HG03342 (cell line): Measurements from ENCODE around the gene CTNND2.
"Not testable (repeated sequence)": the region's sequence is repeated elsewhere in the genome, so short reads cannot be mapped to it uniquely, and the experiment has no call there.

ENCODE experiments used
- ATAC-seq: cut with Tn5 transposase; IDR thresholded peaks from one replicate; pipeline ENCODE4 v1.9.1; 2021; ENCODE audit warnings: mild to moderate bottlenecking, moderate library complexity; ENCODE audit not compliant: unreplicated experiment

CTNND2 gene

GRCh38 chr5:11878814-11879213 is 25.4 kb downstream of the CTNND2 start:
- no peak for ATAC-seq

- ATAC-seq, result no peak
Observed at GRCh38 chr5:11873587-11873986, 30.7 kb downstream of the CTNND2 start.

- no peak for ATAC-seq
Observed at GRCh38 chr5:11869203-11869602, 35.0 kb downstream of the CTNND2 start.

- ATAC-seq, result no peak
Observed at GRCh38 chr5:11863911-11864310, 40.3 kb downstream of the CTNND2 start.

- ATAC-seq, result no peak
Observed at GRCh38 chr5:11857391-11857790, 46.9 kb downstream of the CTNND2 start.

GRCh38 chr5:11854936-11855335 is 49.3 kb downstream of the CTNND2 start:
- ATAC-seq, result no peak

GRCh38 chr5:11853796-11854195 is 50.5 kb downstream of the CTNND2 start:
- no peak for ATAC-seq

- ATAC-seq, result no peak
Observed at GRCh38 chr5:11853140-11853539, 51.1 kb downstream of the CTNND2 start.

GRCh38 chr5:11852717-11853087 is 51.5 kb downstream of the CTNND2 start:
- ATAC-seq, result no peak

GRCh38 chr5:11851965-11852716 is 52.1 kb downstream of the CTNND2 start:
- ATAC-seq, result no peak

GRCh38 chr5:11851416-11851815 is 52.8 kb downstream of the CTNND2 start:
- ATAC-seq, result no peak

- ATAC-seq, result not testable (repeated sequence)
Observed at GRCh38 chr5:11828566-11828965, 75.7 kb downstream of the CTNND2 start.

- ATAC-seq, result no peak
Observed at GRCh38 chr5:11822598-11822997, 81.6 kb downstream of the CTNND2 start.

GRCh38 chr5:11815916-11816315 is 88.3 kb downstream of the CTNND2 start:
- ATAC-seq, result no peak

GRCh38 chr5:11815481-11815880 is 88.8 kb downstream of the CTNND2 start:
- ATAC-seq, result no peak

- no peak for ATAC-seq
Observed at GRCh38 chr5:11814373-11814772, 89.9 kb downstream of the CTNND2 start.

GRCh38 chr5:11809407-11809806 is 94.8 kb downstream of the CTNND2 start:
- no peak for ATAC-seq

GRCh38 chr5:11803436-11803835 is 100.8 kb downstream of the CTNND2 start:
- no peak for ATAC-seq

- ATAC-seq, result no peak
Observed at GRCh38 chr5:11801061-11801460, 103.2 kb downstream of the CTNND2 start.

- no peak for ATAC-seq
Observed at GRCh38 chr5:11797132-11797531, 107.1 kb downstream of the CTNND2 start.

- no peak for ATAC-seq
Observed at GRCh38 chr5:11793396-11793795, 110.8 kb downstream of the CTNND2 start.

GRCh38 chr5:11792621-11793020 is 111.6 kb downstream of the CTNND2 start:
- ATAC-seq, result no peak

GRCh38 chr5:11791792-11792191 is 112.5 kb downstream of the CTNND2 start:
- ATAC-seq, result no peak
